ENCODE data around the gene TRIM64C. TPM values are rescaled to one million over a fixed set of nuclear protein-coding genes. Genes with fewer than 3 reads are reported as not detected.
"Not testable (repeated sequence)": the region's sequence is repeated elsewhere in the genome, so short reads cannot be mapped to it uniquely, and the experiment has no call there.

TRIM64C gene, protein sequence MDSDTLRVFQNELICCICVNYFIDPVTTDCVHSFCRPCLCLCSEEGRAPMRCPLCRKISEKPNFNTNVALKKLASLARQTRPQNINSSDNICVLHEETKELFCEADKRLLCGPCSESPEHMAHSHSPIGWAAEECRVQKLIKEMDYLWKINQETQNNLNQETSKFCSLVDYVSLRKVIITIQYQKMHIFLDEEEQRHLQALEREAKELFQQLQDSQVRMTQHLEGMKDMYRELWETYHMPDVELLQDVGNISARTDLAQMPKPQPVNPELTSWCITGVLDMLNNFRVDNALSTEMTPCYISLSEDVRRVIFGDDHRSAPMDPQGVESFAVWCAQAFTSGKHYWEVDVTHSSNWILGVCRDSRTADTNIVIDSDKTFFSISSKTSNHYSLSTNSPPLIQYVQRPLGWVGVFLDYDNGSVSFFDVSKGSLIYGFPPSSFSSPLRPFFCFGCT
- not detected in 2 replicates for polyA plus RNA-seq (2012; rRNA removed)
- polyA plus RNA-seq (2012; cell fraction: cytosol; rRNA removed) = not detected in 2 replicates
- polyA plus RNA-seq (2012; cell fraction: nucleus; rRNA removed) = not detected in 2 replicates

DNA sequence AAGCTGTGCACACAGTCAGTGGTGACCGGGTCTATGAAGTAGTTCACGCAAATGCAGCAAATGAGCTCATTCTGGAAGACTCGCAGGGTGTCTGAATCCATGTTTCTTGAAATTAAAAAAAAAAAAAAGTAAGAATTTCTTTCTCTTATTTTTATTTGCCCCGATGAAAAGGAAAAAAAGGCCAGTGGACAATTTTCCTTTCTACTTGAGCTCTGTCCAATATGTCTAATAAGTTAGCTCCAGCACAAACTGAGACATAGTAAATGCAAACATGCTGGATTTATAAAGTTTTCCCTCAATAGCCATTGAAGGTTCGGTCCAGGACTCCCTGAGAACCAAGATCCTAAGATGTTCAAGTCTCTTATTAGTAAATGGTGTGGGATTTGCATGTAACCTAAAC, at the start of gene TRIM64C:
TRIM64C (minus strand) TSS at position 101 of the 400 bp plus-strand sequence; CDS start at position 101, 0 bp downstream.
- H3K27me3 ChIP-seq (ENCODE audit: insufficient read depth); H3K4me3 ChIP-seq (ENCODE audit: low read depth in 2 of 2, low read length in 1 of 2); H3K27ac ChIP-seq (ENCODE audit: low read depth in 2 of 2, low read length in 1 of 2); H2AFZ ChIP-seq (ENCODE audit: low read depth); H3K4me2 ChIP-seq; H3K9me3 ChIP-seq; H3K9ac ChIP-seq; H3K79me2 ChIP-seq (ENCODE audit: insufficient read depth); H3K4me1 ChIP-seq (ENCODE audit: control insufficient read depth in 1 of 2, insufficient read depth in 2 of 2, low read depth in 1 of 2, low read length in 1 of 2); H3K36me3 ChIP-seq (replicated peaks in 1 of 2; ENCODE audit: control insufficient read depth in 1 of 2, insufficient read depth in 2 of 2, low read length in 1 of 2); DNase-seq; CTCF ChIA-PET; H3K9me2 ChIP-seq; H4K20me1 ChIP-seq (ENCODE audit: insufficient read depth); H3F3A ChIP-seq (replicated peaks; ENCODE audit: insufficient read depth); POLR2A ChIA-PET: not testable (repeated sequence)
- whole genome bisulfite sequencing (ENCODE audit: low lambda C conversion rate) = 3% methylated on average over 5 of the region's 5 CpGs

- H3K79me2 ChIP-seq (ENCODE audit: insufficient read depth); H3K4me3 ChIP-seq (ENCODE audit: low read depth in 2 of 2, low read length in 1 of 2); H3K27ac ChIP-seq (ENCODE audit: low read depth in 2 of 2, low read length in 1 of 2); H3K4me1 ChIP-seq (ENCODE audit: control insufficient read depth in 1 of 2, insufficient read depth in 2 of 2, low read depth in 1 of 2, low read length in 1 of 2); H3K27me3 ChIP-seq (ENCODE audit: insufficient read depth); CTCF ChIA-PET; H3K4me2 ChIP-seq; H3F3A ChIP-seq (replicated peaks; ENCODE audit: insufficient read depth); H3K9me2 ChIP-seq; H4K20me1 ChIP-seq (ENCODE audit: insufficient read depth); POLR2A ChIA-PET; H3K36me3 ChIP-seq (replicated peaks in 1 of 2; ENCODE audit: control insufficient read depth in 1 of 2, insufficient read depth in 2 of 2, low read length in 1 of 2); DNase-seq; H3K9ac ChIP-seq; H2AFZ ChIP-seq (ENCODE audit: low read depth); H3K9me3 ChIP-seq: not testable (repeated sequence)
- 2% methylated on average over 7 of the region's 24 CpGs for WGBS (ENCODE audit: low lambda C conversion rate)
Measured at GRCh38 chr11:49102356-49102755, 43.4 kb upstream of the TRIM64C start.

- H3K27ac ChIP-seq (ENCODE audit: low read depth in 2 of 2, low read length in 1 of 2); CTCF ChIA-PET; H3K9me3 ChIP-seq; H3K4me2 ChIP-seq; H3K9me2 ChIP-seq; POLR2A ChIA-PET; H4K20me1 ChIP-seq (ENCODE audit: insufficient read depth); H3F3A ChIP-seq (replicated peaks; ENCODE audit: insufficient read depth); DNase-seq; H3K27me3 ChIP-seq (ENCODE audit: insufficient read depth); H3K9ac ChIP-seq; H2AFZ ChIP-seq (ENCODE audit: low read depth); H3K79me2 ChIP-seq (ENCODE audit: insufficient read depth); H3K4me1 ChIP-seq (ENCODE audit: control insufficient read depth in 1 of 2, insufficient read depth in 2 of 2, low read depth in 1 of 2, low read length in 1 of 2); H3K4me3 ChIP-seq (ENCODE audit: low read depth in 2 of 2, low read length in 1 of 2); H3K36me3 ChIP-seq (replicated peaks in 1 of 2; ENCODE audit: control insufficient read depth in 1 of 2, insufficient read depth in 2 of 2, low read length in 1 of 2): not testable (repeated sequence)
- 1% methylated on average over 5 of the region's 5 CpGs for WGBS (ENCODE audit: low lambda C conversion rate)
Measured at GRCh38 chr11:49069897-49070296, 11.0 kb upstream of the TRIM64C start.

DNA sequence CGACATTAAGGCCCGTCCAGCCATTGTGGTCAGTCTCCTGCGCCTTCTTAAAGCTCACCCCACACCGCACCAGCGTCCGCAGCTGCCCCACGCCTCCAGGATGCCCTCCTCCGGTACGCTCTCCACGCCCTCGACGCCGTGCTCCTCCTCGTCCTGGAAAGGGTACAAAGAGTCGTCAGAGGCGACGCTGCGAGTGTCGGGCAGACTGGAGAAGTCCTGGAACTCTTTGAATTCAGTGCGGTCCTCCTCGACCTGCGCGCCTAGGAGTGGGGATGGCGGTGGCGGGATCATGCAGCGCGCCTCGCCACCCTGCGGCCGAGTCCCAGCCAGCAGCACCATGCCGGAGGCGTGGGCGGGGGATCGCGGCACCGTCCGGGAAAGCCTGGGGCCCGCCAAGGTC, 9.1 kb downstream of the TRIM64C start:
- H3K4me2 ChIP-seq; H3K27ac ChIP-seq (ENCODE audit: low read depth in 2 of 2, low read length in 1 of 2); H3K4me3 ChIP-seq (ENCODE audit: low read depth in 2 of 2, low read length in 1 of 2); H2AFZ ChIP-seq (ENCODE audit: low read depth); CTCF ChIA-PET; DNase-seq; H3K9me3 ChIP-seq; H3K4me1 ChIP-seq (ENCODE audit: control insufficient read depth in 1 of 2, insufficient read depth in 2 of 2, low read depth in 1 of 2, low read length in 1 of 2); POLR2A ChIA-PET; H3K9me2 ChIP-seq; H3K9ac ChIP-seq; H3K36me3 ChIP-seq (replicated peaks in 1 of 2; ENCODE audit: control insufficient read depth in 1 of 2, insufficient read depth in 2 of 2, low read length in 1 of 2); H4K20me1 ChIP-seq (ENCODE audit: insufficient read depth); H3K79me2 ChIP-seq (ENCODE audit: insufficient read depth); H3F3A ChIP-seq (replicated peaks; ENCODE audit: insufficient read depth); H3K27me3 ChIP-seq (ENCODE audit: insufficient read depth): not testable (repeated sequence)
- 19% methylated on average over 29 of the region's 38 CpGs for WGBS (ENCODE audit: low lambda C conversion rate)

All from SK-N-SH (cell line).